PC-9 (cell line): ENCODE measurements around the gene KREMEN1. TPM values are rescaled to one million over a fixed set of nuclear protein-coding genes. Genes with fewer than 3 reads are reported as not detected.

Experiments
- BruUV-seq: library from RNA; stranded (reverse); fragments of 400-500 nt; replicated peaks from 2 replicates; lab custom pipeline; 2021; lab: Mats Ljungman, UMichigan
- CTCF ChIA-PET: fragments of 300-600 bp; sonication (Branson Sonifier 250); formaldehyde crosslinking; loops from one replicate; lab custom pipeline; 2022; ENCODE audit warnings: antibody characterized with exemption; lab: Charles Lee
- POLR2A ChIA-PET: fragments of 300-600 bp; sonication (Branson Sonifier 250); formaldehyde crosslinking; loops from one replicate; lab custom pipeline; 2022; ENCODE audit warnings: antibody characterized with exemption; ENCODE audit not compliant: unreplicated experiment; lab: Charles Lee
- DNase-seq, 2 experiments: peaks; one replicate each; pipeline versions ENCODE4 v3.0.0 to v3.0.0-alpha.2; 2015 to 2022; ENCODE audit warnings: mixed read lengths in 1 of 2
- H2AFZ ChIP-seq: fragments of 200-600 bp; sonication (generic); 2 replicates; pipeline ENCODE4 v1.8.1; 2017; ENCODE audit warnings: antibody characterized with exemption
- H3F3A ChIP-seq: fragments of 200-600 bp; sonication (generic); 2 replicates; pipeline ENCODE4 v1.8.1; 2017; ENCODE audit warnings: antibody characterized with exemption, mild to moderate bottlenecking, low read depth; ENCODE audit not compliant: insufficient read depth
- H3K27ac ChIP-seq: fragments of 200-600 bp; sonication (generic); 2 replicates; pipeline ENCODE4 v1.6.1; 2016; ENCODE audit warnings: mixed run types
- H3K27me3 ChIP-seq: fragments of 200-600 bp; sonication (generic); 2 replicates; pipeline ENCODE4 v1.6.1; 2016; ENCODE audit warnings: low read depth, mixed run types; ENCODE audit not compliant: insufficient read depth
- H3K36me3 ChIP-seq: fragments of 200-600 bp; sonication (generic); 2 replicates; pipeline ENCODE4 v1.6.1; 2016; ENCODE audit warnings: low read depth, mixed run types
- H3K4me1 ChIP-seq: fragments of 200-600 bp; sonication (generic); replicated peaks from 2 replicates; pipeline ENCODE4 v1.6.1; 2016; ENCODE audit warnings: mixed run types; ENCODE audit not compliant: insufficient read depth
- H3K4me2 ChIP-seq: fragments of 200-600 bp; sonication (generic); 2 replicates; pipeline ENCODE4 v1.6.1; 2017; ENCODE audit warnings: mixed run types
- H3K4me3 ChIP-seq: fragments of 200-600 bp; sonication (generic); 2 replicates; pipeline ENCODE4 v1.6.1; 2016; ENCODE audit warnings: mixed run types
- H3K79me2 ChIP-seq: fragments of 200-600 bp; sonication (generic); 2 replicates; pipeline ENCODE4 v1.6.1; 2017; ENCODE audit warnings: low read depth, mixed run types
- H3K9me2 ChIP-seq: fragments of 200-600 bp; sonication (generic); 2 replicates; pipeline ENCODE4 v1.8.1; 2017; ENCODE audit warnings: mild to moderate bottlenecking; ENCODE audit not compliant: insufficient read depth
- H3K9me3 ChIP-seq: fragments of 200-600 bp; sonication (generic); 2 replicates; pipeline ENCODE4 v1.8.1; 2016; ENCODE audit warnings: low read depth; ENCODE audit not compliant: insufficient read depth
- H4K20me1 ChIP-seq: fragments of 200-600 bp; sonication (generic); 2 replicates; pipeline ENCODE4 v1.8.1; 2017; ENCODE audit not compliant: insufficient read depth
- EZH2 ChIP-seq: fragments of 200-600 bp; sonication (generic); IDR thresholded peaks from 2 replicates; pipeline ENCODE4 v1.8.0; 2017; ENCODE audit warnings: antibody characterized with exemption, low read depth
- intact Hi-C: fragments of 100-400 bp; cut with micrococcal nuclease; formaldehyde crosslinking; loops from one replicate; pipeline ENCODE4 v1.10.0; 2022; ENCODE audit not compliant: unreplicated experiment
- total RNA-seq: library from RNA; stranded (reverse); gene quantifications from 2 replicates; pipeline ENCODE4 v1.2.3, GENCODE V29; 2021
- TF ChIP-seq, protein P1 (sequence below): fragments of 200-600 bp; sonication (generic); conservative IDR thresholded peaks from 2 replicates; pipeline ENCODE4 v1.6.1; 2017; ENCODE audit warnings: mixed run types, antibody characterized with exemption, mild to moderate bottlenecking, moderate library complexity

Gene KREMEN1
- total RNA-seq, 1 experiment from 2014 or later: 6.1 TPM

DNA sequence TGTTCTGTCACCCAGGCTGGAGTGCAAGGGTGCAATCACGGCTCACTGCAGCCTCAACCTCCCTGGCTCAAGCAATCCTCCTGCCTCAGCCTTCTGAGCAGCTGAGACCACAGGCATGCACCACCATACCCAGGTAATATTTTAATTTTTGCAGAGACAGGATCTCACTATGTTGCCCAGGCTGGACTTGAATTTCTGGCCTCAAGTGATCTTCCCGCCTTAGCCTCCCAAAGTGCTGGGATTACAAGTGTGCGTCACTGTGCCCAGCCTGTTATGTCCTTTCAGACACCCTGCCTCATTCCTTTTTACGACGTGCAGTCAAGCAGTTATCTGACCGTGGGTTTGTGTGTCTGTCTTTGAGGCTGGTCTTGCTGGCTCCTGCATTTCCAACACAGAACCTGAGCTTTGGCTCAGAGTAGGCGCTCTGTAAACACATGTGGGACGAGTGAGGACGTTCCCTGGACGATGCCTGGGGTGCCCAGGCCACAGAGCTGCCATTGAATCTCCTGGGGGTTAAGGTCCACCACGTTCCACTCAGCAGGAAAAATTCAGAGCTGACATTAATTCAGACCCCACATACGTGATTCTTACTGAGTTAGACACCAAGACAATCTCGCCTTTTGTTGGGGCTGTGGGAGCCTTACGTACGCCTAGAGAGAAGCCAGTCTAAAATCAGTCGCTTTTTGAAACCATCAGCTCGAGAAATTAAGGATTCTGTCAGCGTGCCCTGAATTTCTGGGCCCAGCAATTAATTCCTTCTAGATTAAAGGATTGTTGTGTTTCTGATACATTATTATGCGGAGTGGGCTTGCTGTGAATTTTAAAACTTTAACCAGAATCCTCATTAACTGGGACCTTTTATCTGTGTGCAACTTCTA lies 111.4 kb downstream of the KREMEN1 start:
- H3K79me2 ChIP-seq: no peaks in the 10 kb centered on the region
- H3K4me1 ChIP-seq: no peaks in the 10 kb centered on the region
- no peaks in the 10 kb centered on the region for H4K20me1 ChIP-seq
- H2AFZ ChIP-seq: no peak overlapping the region
- no peak overlapping the region for H3K27ac ChIP-seq
- H3K36me3 ChIP-seq: no peaks in the 10 kb centered on the region
- ChIA-PET POLR2A (no interaction called here), CTCF (no interaction called here)
- no peaks in the 10 kb centered on the region for H3K27me3 ChIP-seq
- TF ChIP-seq EZH2: no peak
- TF ChIP-seq, protein P1, sequence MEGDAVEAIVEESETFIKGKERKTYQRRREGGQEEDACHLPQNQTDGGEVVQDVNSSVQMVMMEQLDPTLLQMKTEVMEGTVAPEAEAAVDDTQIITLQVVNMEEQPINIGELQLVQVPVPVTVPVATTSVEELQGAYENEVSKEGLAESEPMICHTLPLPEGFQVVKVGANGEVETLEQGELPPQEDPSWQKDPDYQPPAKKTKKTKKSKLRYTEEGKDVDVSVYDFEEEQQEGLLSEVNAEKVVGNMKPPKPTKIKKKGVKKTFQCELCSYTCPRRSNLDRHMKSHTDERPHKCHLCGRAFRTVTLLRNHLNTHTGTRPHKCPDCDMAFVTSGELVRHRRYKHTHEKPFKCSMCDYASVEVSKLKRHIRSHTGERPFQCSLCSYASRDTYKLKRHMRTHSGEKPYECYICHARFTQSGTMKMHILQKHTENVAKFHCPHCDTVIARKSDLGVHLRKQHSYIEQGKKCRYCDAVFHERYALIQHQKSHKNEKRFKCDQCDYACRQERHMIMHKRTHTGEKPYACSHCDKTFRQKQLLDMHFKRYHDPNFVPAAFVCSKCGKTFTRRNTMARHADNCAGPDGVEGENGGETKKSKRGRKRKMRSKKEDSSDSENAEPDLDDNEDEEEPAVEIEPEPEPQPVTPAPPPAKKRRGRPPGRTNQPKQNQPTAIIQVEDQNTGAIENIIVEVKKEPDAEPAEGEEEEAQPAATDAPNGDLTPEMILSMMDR: no peak
- no peak for DNase-seq
- BruUV-seq: no TSS peak
- H3K4me2 ChIP-seq: no peak overlapping the region
- intact Hi-C loops: no loop called here
- no peaks in the 10 kb centered on the region for H3F3A ChIP-seq
- no peak overlapping the region for H3K4me3 ChIP-seq
- H3K9me3 ChIP-seq: no peaks in the 10 kb centered on the region
- no peaks in the 10 kb centered on the region for H3K9me2 ChIP-seq

DNA sequence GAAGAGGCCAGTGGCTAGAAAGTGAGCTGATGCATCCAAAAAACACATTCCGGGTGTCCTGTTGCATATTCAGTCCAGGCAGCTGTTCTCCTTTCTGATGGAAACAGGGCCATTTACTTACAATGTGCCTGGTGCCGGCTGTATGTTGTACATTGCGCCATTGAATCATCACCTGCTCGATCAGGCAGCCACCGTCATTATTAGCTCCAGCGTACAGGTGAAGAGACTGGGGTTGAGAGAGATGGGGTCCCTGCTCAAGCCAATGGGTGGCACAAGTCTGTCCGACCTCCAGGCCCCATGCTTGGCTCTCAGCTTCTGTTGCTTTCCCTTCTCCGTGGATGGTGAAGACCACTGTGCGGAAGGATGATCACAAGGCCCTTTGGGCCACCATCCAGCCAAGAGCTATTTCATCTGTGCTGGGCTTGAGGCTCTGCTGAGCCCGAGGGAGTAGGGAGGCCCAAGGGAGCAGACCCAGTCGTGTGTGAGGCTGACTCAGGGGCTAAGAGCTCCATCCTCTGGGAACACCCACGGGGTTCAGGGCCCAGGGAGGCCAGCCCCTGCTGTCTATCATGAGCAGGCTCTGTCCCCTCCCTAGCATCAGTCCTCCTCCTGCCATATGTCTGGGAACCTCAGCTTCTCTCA lies 112.1 kb downstream of the KREMEN1 start:
- Histone ChIP-seq H3K4me3 (no peak overlapping the region), H3K9me3 (no peaks in the 10 kb centered on the region), H3K27me3 (no peaks in the 10 kb centered on the region), H3K9me2 (no peaks in the 10 kb centered on the region), H3K4me2 (no peak overlapping the region), H4K20me1 (no peaks in the 10 kb centered on the region), H3K4me1 (no peaks in the 10 kb centered on the region), H3K36me3 (no peaks in the 10 kb centered on the region), H3K27ac (no peak overlapping the region), H3K79me2 (no peaks in the 10 kb centered on the region), H2AFZ (no peak overlapping the region), H3F3A (no peaks in the 10 kb centered on the region)
- no peak for TF ChIP-seq EZH2
- TF ChIP-seq, protein P1: no peak
- no TSS peak for BruUV-seq
- DNase-seq: no peak
- intact Hi-C loops: no loop called here
- ChIA-PET CTCF (no interaction called here), POLR2A (interaction anchor here (0.7 kb wide), 1 partner anchor 112 kb away, joined by 10 read pairs; the partner anchor contains the start of gene KREMEN1)

DNA sequence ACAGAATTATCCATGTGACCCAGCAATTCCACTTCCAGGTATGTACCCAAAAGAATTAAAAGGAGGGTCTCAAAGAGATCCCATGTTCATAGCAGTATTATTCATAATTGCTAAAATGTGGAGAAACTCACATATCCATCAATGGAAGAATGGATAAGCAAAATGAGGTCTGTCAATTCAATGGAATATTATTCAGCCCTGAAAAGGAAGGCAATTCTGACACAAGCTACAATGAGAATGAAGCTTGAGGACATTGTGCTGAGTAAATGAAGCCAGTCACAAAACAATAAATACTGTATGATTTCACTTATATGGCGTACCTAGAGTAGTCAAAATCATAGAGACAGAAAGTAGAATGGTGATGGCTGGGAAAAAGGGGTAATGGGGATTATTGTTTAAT lies 113.5 kb downstream of the KREMEN1 start:
- Histone ChIP-seq H2AFZ (no peak overlapping the region), H3K4me2 (no peak overlapping the region), H3K79me2 (no peaks in the 10 kb centered on the region), H3K4me3 (no peak overlapping the region), H3K9me2 (no peaks in the 10 kb centered on the region), H3K36me3 (no peaks in the 10 kb centered on the region), H3F3A (no peaks in the 10 kb centered on the region), H3K27ac (no peak overlapping the region), H3K4me1 (no peaks in the 10 kb centered on the region), H3K9me3 (no peaks in the 10 kb centered on the region), H3K27me3 (no peaks in the 10 kb centered on the region), H4K20me1 (no peaks in the 10 kb centered on the region)
- BruUV-seq: no TSS peak
- ChIA-PET POLR2A (no interaction called here), CTCF (no interaction called here)
- no peak for DNase-seq
- TF ChIP-seq, protein P1: no peak
- TF ChIP-seq EZH2: no peak
- intact Hi-C loops: no loop called here
